AG10803 (cell line): ENCODE measurements around the gene LARP1B.

Experiments
- DNase-seq: peaks from one replicate; pipeline ENCODE4 v3.0.0; 2010; ENCODE audit warnings: low read depth
- H3K4me3 ChIP-seq: 2 replicates; pipeline ENCODE4 v1.5.1; 2011; ENCODE audit warnings: mild to moderate bottlenecking, low read length, control low read depth
- CTCF ChIP-seq: conservative IDR thresholded peaks from 2 replicates; pipeline ENCODE4 v1.5.1; 2011; ENCODE audit warnings: mild to moderate bottlenecking, low read length, control low read depth, inconsistent platforms

LARP1B gene

GRCh38 chr4:128163177-128164117, 102.3 kb downstream of the LARP1B start:
- no peak for TF ChIP-seq CTCF
- no peak overlapping the region for H3K4me3 ChIP-seq
- DNase-seq = peak; percentile 50

GRCh38 chr4:128166982-128167381, 105.9 kb downstream of the LARP1B start:
- no peak for DNase-seq

GRCh38 chr4:128168701-128169100, 107.6 kb downstream of the LARP1B start:
- TF ChIP-seq CTCF = no peak
- DNase-seq = peak; percentile 24
- H3K4me3 ChIP-seq = no peak overlapping the region

More at GRCh38 chr4:128166982-128167381, 105.9 kb downstream of the LARP1B start:
- no peak overlapping the region for H3K4me3 ChIP-seq
- TF ChIP-seq CTCF = no peak

- TF ChIP-seq CTCF = no peak
- H3K4me3 ChIP-seq = no peak overlapping the region
- no peak for DNase-seq
These were observed 108.1 kb downstream of the LARP1B start for GRCh38 chr4:128169245-128169644.

GRCh38 chr4:128176643-128177042, 115.5 kb downstream of the LARP1B start:
- no peak for DNase-seq
- no peak overlapping the region for H3K4me3 ChIP-seq
- no peak for TF ChIP-seq CTCF

DNA sequence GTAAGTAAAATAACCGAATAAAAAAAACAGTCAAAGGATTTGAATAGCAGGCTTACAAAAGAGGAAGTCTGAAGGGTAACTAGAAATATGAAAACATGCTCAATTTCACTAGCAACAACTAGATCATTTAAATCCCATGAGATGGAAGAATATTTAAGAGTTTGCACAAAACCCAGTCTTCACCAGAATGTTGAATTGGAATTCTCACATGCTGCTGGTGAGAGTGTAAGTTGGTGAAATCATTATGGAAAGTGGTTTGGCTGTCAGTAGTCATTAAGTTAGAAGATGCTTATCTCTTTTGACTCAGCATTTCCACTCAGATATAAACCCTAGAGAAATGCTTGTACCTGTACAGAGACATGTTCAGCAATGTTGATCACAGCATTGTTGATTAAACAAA, 116.4 kb downstream of the LARP1B start:
- peak; percentile 11 for DNase-seq
- TF ChIP-seq CTCF = no peak
- no peak overlapping the region for H3K4me3 ChIP-seq

DNA sequence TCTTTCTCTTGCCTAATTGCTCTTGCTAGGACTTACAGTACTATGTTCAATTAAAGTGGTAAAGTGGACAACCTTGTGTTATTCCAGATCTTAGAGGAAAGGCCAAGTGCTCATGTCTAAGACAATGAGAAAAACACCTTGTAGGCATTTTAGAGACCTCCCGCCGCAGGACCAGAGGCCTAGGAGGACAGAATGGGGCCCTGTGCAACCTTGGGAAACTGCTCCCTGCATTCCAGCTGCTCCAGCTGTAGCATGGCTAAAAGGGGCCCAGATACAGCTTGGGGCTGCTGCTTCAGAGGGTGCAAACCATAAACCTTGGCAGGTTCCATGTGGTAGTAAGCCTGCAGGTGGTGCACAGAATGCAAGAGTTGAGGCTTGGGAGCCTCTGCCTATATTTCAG, 125.5 kb downstream of the LARP1B start:
- DNase-seq = no peak
- no peak for TF ChIP-seq CTCF
- H3K4me3 ChIP-seq = no peak overlapping the region
